Stimulated activated CD8-positive, alpha-beta memory T cell treated with anti-CD3 and anti-CD28 coated beads, Interleukin-4, amount 100 ng/mL, for 1 hour (primary cell): ENCODE data around the gene MARVELD1.
A peak's percentile ranks its signal among the peaks of the same experiment; 100 is the strongest.

ENCODE experiments used
- DNase-seq, 2 donors: peaks; one replicate each; pipeline ENCODE4 v3.0.0-alpha.2; 2020; ENCODE audit warnings: low read depth in 2 of 2, low spot score in 1 of 2

The MARVELD1 gene

DNA sequence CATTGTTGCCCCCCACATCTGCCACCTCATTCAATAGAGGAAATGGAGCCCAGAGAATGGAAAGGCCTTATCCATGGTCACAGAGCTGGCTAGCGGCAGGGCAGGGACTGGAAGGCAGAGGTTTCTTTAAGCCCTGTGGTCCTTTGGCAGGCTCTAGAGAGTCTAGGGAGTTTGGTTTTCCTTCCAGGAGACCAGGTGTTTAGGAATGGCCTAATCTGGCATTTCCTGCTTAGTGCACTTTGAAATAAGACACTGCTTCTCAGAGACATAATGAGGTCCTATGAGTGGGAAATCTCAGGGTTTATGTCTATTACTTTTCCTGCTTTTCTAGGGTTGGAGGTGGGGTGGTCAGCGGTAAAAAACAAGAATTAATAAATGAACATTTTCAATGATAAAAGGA is 6.1 kb downstream of the MARVELD1 start:
- no peak for DNase-seq

DNA sequence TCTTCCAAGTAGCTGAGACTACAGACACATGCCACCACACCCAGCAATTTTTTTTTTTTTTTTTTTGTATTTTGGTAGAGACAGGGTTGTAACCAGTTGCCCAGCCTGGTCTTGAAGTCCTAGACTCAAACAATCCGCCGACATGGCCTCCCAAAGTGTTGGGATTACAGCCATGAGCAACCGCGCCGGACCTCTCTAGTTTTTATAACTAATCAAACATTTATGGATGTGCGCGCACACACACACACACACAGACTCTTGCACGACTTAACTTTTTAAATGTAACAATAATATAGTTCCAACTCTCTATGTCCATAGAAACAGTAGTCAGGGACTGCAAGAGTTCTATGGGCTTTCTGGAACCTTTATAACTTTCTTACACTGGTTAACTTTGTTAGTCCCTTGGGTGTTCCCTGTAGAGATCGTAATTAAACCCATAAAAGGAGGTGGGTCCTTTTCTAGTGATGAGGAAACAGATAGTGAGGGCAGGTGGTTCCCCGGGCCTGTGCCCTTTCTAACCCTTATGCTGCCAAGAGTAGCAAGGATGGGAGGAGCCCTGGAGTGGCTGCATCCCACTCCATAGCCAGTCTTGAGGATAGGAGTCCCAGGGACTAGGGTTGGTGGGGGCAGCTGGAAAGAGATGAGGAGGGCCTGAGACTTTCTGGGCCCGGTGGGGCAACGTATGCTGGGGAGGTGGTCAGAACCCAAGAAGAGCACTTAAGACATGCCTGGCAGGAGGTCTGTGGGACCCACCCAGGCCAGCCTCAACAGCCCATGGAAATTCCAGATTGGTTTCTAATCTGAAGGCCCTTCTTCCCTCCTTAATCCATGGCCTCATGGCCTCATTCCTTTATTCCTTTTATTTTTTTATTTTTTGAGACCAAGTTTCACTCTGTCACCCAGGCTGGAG is 8.6 kb downstream of the MARVELD1 start:
- DNase-seq: no peak

DNA sequence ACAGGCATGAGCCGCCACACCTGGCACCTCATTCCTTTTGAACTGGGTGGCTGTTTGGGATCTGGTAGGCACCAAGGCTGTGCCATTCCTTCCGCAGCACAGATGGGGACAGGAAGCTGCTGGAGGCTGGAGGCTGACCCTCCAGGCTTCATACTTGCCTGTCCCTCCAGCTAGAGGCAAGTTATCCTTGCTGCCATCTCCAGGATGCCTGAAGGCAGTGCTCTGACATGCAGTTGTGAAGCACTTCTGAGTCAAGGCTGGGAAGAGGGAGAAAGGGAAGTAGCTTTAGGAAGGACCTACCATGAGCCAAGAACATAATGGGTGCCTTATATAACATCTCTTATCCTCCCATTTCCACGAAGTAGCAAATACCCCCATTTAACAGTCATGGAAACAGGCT is 9.5 kb downstream of the MARVELD1 start:
- DNase-seq: no peak

DNA sequence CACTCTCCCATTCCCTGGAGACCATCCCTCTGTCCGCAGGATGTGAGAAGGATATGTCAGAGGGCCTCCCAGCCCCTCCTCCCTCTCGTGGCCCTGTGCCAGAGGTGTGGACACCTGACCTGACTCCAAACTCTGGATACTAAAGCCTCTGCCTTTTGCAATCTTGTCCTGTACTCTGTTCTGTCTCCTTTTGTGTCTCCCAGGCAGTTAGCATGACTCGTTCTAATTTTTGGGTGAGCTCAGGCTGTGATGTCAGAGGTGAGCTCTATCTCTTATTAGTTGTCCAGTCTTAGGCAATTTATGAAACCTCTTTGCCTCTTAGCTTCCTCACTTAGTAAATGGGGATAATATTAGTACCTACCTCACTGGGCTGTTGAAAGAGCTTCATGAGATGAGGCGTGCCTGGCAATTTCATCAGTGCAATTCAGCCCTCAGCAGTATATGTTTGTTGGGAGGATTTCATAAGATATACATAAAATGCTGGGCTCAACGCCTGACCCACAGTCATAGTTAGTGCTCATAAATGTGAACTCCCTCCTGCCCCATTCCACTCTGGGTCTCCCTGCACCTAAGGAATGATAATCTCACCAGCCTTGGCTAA is 10.9 kb downstream of the MARVELD1 start:
- DNase-seq: no peak

DNA sequence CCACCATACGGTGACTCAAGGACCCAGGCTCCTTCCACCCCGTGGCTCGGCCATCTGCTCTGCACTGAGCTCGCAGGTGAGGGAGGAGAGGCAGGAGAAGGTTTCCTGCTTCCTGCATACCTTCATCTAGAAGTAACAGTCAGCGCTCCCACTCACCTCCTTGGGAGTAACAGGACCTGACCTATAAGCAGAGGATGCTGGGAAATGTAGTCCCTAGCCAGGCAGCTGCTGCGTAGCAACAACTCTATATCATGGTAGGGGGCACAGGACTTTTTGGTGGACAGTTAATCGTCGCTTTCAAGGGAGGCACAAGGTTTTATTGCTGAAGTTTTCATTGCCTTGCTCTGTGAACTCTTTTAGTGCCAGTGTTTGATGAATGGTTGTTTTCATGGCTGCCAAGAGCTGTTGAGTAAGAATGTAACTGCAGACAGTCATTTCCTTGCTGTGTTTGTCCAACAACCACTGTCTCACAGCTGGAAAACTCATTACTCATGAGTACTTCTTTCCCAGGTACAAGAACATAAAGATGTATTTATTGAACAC is 13.2 kb downstream of the MARVELD1 start:
- DNase-seq: no peak

- no peak for DNase-seq
These were observed 15.5 kb downstream of the MARVELD1 start for GRCh38 chr10:97729014-97729413.

DNA sequence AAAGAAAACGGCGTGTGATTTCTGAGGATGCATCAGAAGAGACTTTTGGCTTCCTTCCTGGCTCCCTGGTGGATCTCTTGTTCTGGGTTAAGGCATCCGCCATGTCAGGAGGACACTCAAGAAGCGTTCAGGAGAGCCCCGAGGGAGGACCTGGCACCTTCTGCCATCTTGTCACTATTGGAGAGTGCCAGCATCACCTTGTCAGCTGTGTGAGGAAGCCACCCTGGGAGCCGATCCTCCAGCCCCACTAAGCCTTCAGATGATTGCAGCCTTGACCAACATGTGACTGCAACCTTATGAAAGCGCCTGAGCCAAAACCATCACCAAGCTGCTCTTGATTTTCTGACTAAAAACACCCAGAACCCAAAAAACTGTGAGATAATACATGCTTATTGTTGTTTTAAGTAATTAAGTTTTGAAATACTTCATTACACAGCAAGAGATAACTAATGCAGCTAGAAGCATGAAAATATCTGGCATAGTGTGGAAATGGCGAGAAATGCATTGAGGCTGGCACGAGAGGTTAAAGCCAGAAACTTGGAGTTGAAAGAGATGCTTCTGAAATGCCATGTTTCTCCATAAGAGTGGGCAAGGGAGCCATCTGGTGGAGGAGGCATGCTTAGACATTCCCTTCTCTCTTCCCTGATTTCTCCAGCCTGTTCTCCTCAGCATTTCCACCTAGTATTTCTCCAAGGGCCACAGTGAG is 18.0 kb downstream of the MARVELD1 start:
- DNase-seq: peak in 1 of 2 donors; percentile 9

GRCh38 chr10:97732052-97732359 is 18.5 kb downstream of the MARVELD1 start:
- DNase-seq: no peak

DNA sequence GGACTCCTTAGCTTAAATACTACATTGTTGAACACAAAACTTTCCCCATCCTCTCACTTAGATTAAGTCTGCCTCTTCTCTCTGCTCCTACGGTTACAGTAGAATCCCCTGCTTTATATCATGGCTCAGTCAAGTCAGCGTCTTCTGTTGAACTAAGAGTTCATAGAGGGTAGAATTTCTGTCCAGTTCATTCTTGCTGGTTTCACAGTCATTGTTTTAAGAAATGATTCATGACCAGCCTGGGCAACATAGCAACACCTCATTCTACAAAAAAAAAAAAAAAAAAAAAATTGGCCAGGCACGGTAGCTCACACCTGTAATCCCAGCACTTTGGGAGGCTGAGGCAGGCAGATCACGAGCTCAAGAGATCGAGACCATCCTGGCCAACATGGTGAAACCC is 19.7 kb downstream of the MARVELD1 start:
- DNase-seq: no peak

GRCh38 chr10:97734021-97734420 is 20.5 kb downstream of the MARVELD1 start:
- no peak for DNase-seq

DNA sequence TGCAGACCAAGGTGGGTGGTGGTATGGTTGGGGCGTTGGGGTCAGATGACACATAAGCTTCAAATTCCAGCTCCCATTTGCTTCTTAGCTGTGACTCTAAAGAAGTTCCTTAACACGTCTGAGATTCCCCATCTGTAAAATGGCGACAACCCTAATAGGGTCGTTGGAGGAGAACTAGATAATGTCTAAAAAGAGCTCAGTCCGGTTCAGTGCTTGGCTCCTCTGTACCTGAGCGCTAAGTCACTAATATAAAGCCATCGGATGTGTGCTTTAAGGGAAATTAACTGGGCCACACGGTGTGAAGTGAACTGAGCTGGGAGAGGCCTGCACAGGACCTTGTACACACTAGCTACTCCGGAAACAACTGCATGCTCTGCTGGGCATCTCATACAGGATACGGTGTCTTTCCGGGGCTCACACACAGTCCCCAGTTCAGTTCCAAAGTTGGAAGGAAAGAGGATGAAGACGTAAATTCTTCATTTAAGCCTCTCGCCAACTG is 22.9 kb downstream of the MARVELD1 start:
- DNase-seq: no peak

- DNase-seq: peak; percentile 91 to 92
These were observed 23.6 kb downstream of the MARVELD1 start, which contains the start of gene ZFYVE27 for GRCh38 chr10:97736902-97737769. Gene ZFYVE27, plus strand, starts transcription at chr10:97737128. Its CDS starts 1,350 bp downstream, at chr10:97738478.

- DNase-seq: no peak
These were observed 24.3 kb downstream of the MARVELD1 start for GRCh38 chr10:97737770-97738265.

GRCh38 chr10:97738616-97739015 is 25.1 kb downstream of the MARVELD1 start:
- DNase-seq: no peak

DNA sequence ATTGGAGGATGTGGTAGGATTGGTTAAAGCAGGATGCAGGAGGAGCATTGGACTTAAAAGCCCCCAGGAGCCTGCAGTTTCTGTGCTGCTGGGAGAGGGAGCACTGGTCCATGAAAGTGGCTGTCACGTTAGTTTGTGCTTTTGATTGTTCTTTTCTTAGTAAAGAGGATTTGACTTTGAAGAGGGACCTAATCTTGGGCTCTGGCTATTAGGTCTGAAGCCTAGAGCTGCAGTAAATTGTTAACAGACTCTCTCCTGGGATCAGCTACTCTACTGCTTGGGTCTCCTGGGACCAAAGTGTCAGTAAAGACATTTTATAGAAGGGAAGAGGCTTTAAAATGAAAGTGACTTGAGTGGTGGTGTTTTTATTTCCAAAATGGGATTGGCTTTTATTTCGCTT is 27.1 kb downstream of the MARVELD1 start:
- DNase-seq: no peak

DNA sequence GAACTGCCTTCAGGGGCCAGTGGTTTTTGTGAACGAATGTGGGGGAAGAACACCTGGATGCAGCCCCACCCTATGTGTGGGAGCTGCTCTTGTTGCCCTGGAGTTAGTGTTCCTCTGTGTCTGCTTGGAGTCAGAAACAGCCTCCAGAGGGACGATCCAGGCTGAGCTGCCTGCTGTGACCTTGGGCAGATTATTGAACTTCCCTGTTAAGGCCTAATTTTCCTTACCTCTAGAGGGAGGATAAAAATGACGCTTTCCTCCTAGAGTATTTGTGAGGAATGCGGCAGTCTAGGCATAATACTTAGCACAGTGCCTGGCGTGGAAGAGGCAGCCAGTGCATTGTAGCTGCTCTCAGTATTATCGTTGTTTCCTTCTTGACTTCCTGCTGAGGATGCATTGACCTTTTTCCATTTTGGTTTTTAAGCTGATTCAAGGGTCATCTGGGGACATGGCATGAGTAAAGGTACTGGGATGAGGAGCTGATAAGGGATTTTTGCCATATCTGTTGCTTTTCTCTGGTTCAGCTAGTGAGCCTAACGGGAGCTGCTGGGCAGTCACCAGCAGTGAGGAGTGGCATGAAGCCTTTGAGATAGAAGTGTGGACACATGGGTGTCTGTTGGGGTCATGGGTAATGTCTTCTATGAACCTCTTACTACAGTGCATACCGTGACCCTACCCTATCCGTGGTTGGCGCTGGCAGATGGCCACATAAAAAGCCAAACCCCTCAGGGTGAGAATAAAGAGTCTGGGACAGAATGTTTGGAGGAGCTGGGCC is 29.8 kb downstream of the MARVELD1 start:
- no peak for DNase-seq

- DNase-seq: no peak
These were observed 31.0 kb downstream of the MARVELD1 start for GRCh38 chr10:97744405-97745035.

DNA sequence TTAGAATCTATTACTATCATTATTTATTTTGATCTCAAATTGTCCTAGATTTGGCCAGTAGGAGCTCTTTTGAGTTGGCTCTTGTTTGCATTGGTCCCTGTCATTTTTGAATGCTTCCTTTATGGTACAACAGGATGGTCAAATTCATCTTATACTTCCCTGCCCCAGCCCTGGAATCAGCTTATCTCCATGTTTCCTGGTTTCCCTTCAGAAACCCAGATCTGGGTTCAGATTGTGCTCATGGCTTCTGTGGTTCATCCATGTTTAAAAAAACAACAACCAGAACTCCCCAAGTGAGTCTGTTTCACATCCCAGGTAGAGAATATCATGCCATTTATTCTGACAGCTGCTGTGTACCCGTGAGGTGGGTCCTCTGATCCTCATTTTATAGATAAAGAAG is 34.0 kb downstream of the MARVELD1 start:
- DNase-seq: no peak

GRCh38 chr10:97748116-97748515 is 34.6 kb downstream of the MARVELD1 start:
- DNase-seq: no peak
